T-cell (primary cell): ENCODE results near the gene SGCA. TPM values are rescaled to one million over a fixed set of nuclear protein-coding genes. Genes with fewer than 3 reads are reported as not detected.

ENCODE experiments used
- ATAC-seq, 4 experiments: fragments of 200-7000 bp in 3 of 4; fragments of 150-1000 bp in 1 of 4; cut with Tn5 transposase; replicated peaks in 1 of 4; 1 replicate in 3 of 4; 2 replicates in 1 of 4; pipeline ENCODE4 v1.10.0; 2021; ENCODE audit warnings: moderate library complexity in 3 of 4, mild to moderate bottlenecking in 2 of 4, moderate number of reproducible peaks in 1 of 4
- CTCF ChIA-PET, 2 donors: fragments of 300-600 bp; sonication (Branson Sonifier 250); formaldehyde crosslinking; loops; one replicate each; lab custom pipeline; 2022; ENCODE audit warnings: antibody characterized with exemption in 2 of 2; lab: Charles Lee
- POLR2A ChIA-PET, 2 donors: fragments of 300-600 bp; sonication (Branson Sonifier 250); formaldehyde crosslinking; loops; one replicate each; lab custom pipeline; 2022; ENCODE audit warnings: antibody characterized with exemption in 2 of 2; lab: Charles Lee
- DNase-seq, 35 experiments: peaks; one replicate each; pipeline versions ENCODE4 v3.0.0 to v3.0.0-alpha.2; 2013 to 2023
- H3K27ac ChIP-seq: one replicate; pipeline ENCODE4 v1.5.1; 2013; ENCODE audit warnings: low read length
- H3K27me3 ChIP-seq, 2 experiments: replicated peaks in 1 of 2; 1 replicate in 1 of 2; 2 replicates in 1 of 2; pipeline versions ENCODE4 v1.6.1 to v1.7.0; 2013; ENCODE audit warnings: low read length in 1 of 2, mixed read lengths in 1 of 2; ENCODE audit not compliant: control insufficient read depth in 2 of 2, insufficient read depth in 2 of 2; ENCODE audit errors: extremely low read depth in 1 of 2
- H3K36me3 ChIP-seq, 2 donors: 1 replicate in 1 of 2; 2 replicates in 1 of 2; pipeline versions ENCODE4 v1.6.1 to v1.7.0; 2013; ENCODE audit warnings: low read length in 1 of 2; ENCODE audit not compliant: control insufficient read depth in 2 of 2, insufficient read depth in 1 of 2; ENCODE audit errors: extremely low read depth in 1 of 2
- H3K4me1 ChIP-seq, 2 experiments: 1 replicate in 1 of 2; 2 replicates in 1 of 2; pipeline versions ENCODE4 v1.6.1 to v1.7.0; 2013; ENCODE audit warnings: low read length in 2 of 2, mixed read lengths in 1 of 2; ENCODE audit not compliant: insufficient read depth in 2 of 2, control insufficient read depth in 1 of 2; ENCODE audit errors: extremely low read depth in 1 of 2
- H3K4me3 ChIP-seq, 2 donors: 1 replicate in 1 of 2; 2 replicates in 1 of 2; pipeline versions ENCODE4 v1.5.1 to v1.7.0; 2013; ENCODE audit warnings: mild to moderate bottlenecking in 2 of 2, low read length in 1 of 2, moderate library complexity in 1 of 2; ENCODE audit not compliant: control insufficient read depth in 1 of 2; ENCODE audit errors: extremely low read depth in 1 of 2
- H3K9me3 ChIP-seq: 2 replicates; pipeline ENCODE4 v1.7.0; 2013
- H3K27ac Mint-ChIP-seq, 2 donors: one replicate each; pipeline ENCODE4 v1.8.0; 2020 to 2021; ENCODE audit warnings: mild to moderate bottlenecking in 2 of 2, mixed read lengths in 2 of 2
- H3K27me3 Mint-ChIP-seq, 2 donors: one replicate each; pipeline ENCODE4 v1.8.0; 2021 to 2022; ENCODE audit warnings: mixed read lengths in 2 of 2
- H3K36me3 Mint-ChIP-seq: one replicate; pipeline ENCODE4 v1.8.0; 2021; ENCODE audit warnings: mixed read lengths
- H3K4me1 Mint-ChIP-seq, 3 donors: one replicate each; pipeline ENCODE4 v1.8.0; 2020 to 2022; ENCODE audit warnings: mixed read lengths in 3 of 3, mild to moderate bottlenecking in 1 of 3
- H3K4me3 Mint-ChIP-seq, 3 donors: one replicate each; pipeline ENCODE4 v1.8.0; 2020 to 2022; ENCODE audit warnings: mild to moderate bottlenecking in 3 of 3, mixed read lengths in 3 of 3, moderate library complexity in 3 of 3
- H3K9me3 Mint-ChIP-seq, 3 donors: one replicate each; pipeline ENCODE4 v1.8.0; 2020 to 2022; ENCODE audit warnings: mixed read lengths in 3 of 3
- WGBS: methylation state at CpG from one replicate; pipeline ENCODE4 v1.1.5; 2013; ENCODE audit warnings: missing lambda C conversion rate; ENCODE audit not compliant: insufficient coverage; 5-methylcytosine and 5-hydroxymethylcytosine counted together
- total RNA-seq, 35 experiments: library from RNA in 6 of 35; stranded (reverse) in 6 of 35; fragments of 120-200 nt in 1 of 35; gene quantifications; one replicate each; pipeline versions ENCODE4 v1.2.1 to v1.2.4 and lab custom pipeline; 2013 to 2026

SGCA gene
- total RNA-seq, 5 donors from 2014 or later (not counting 1 experiment from before 2014, with no cell fraction given), result 0.33 TPM; not detected in 4

GRCh38 chr17:50219342-50219741 is 53.5 kb downstream of the SGCA start:
- Mint-ChIP-seq H3K4me3 (no peak overlapping the region), H3K4me1 (no peaks in the 10 kb centered on the region), H3K27ac (no peak overlapping the region), H3K36me3 (no peaks in the 10 kb centered on the region), H3K27me3 (peaks cover 0 to 18% of the 10 kb centered on the region in 2 donors), H3K9me3 (no peaks in the 10 kb centered on the region)
- Histone ChIP-seq H3K4me3 (no peak overlapping the region), H3K36me3 (no peaks in the 10 kb centered on the region), H3K9me3 (no peaks in the 10 kb centered on the region), H3K27ac (no peak overlapping the region), H3K27me3 (peaks cover 0 to 7% of the 10 kb centered on the region in 2 experiments), H3K4me1 (peaks cover 0 to 23% of the 10 kb centered on the region in 2 experiments)
- ChIA-PET POLR2A (no interaction called here), CTCF (interaction anchor here in 1 of 2 donors (0.5 to 0.7 kb wide), 2 partner anchors 19 to 957 kb away, joined by 4 to 6 read pairs; no protein-coding TSS in a partner anchor)
- no CpG with 5 or more reads among the region's 5 CpGs for WGBS
- ATAC-seq, result no peak
- DNase-seq, result no peak

GRCh38 chr17:50219939-50220465 is 54.2 kb downstream of the SGCA start:
- H3K36me3 Mint-ChIP-seq, result no peaks in the 10 kb centered on the region
- WGBS, result 86% methylated on average over 3 of the region's 4 CpGs
- ChIA-PET POLR2A (no interaction called here), CTCF (interaction anchor here in 1 of 2 donors (0.5 to 0.8 kb wide), 2 partner anchors 12 to 20 kb away, joined by 3 to 6 read pairs; no protein-coding TSS in a partner anchor)
- no peak overlapping the region for H3K27ac ChIP-seq
- no peak for DNase-seq
- no peak overlapping the region for H3K4me3 ChIP-seq
- no peaks in the 10 kb centered on the region for H3K36me3 ChIP-seq
- H3K27me3 Mint-ChIP-seq, result peaks cover 0 to 16% of the 10 kb centered on the region in 2 donors
- peaks cover 0 to 7% of the 10 kb centered on the region in 2 experiments for H3K27me3 ChIP-seq
- no peak overlapping the region for H3K4me3 Mint-ChIP-seq
- H3K9me3 Mint-ChIP-seq, result peaks cover 0 to 3% (median 3%) of the 10 kb centered on the region in 3 donors
- H3K27ac Mint-ChIP-seq, result no peak overlapping the region
- H3K9me3 ChIP-seq, result no peaks in the 10 kb centered on the region
- no peak for ATAC-seq
- H3K4me1 Mint-ChIP-seq, result no peaks in the 10 kb centered on the region
- H3K4me1 ChIP-seq, result peaks cover 0 to 23% of the 10 kb centered on the region in 2 experiments

GRCh38 chr17:50220811-50221210 is 55.0 kb downstream of the SGCA start:
- no peak overlapping the region for H3K27ac Mint-ChIP-seq
- 86% methylated on average over 15 of the region's 15 CpGs for WGBS
- H3K9me3 Mint-ChIP-seq, result peaks cover 0 to 9% (median 8%) of the 10 kb centered on the region in 3 donors
- Histone ChIP-seq H3K4me1 (peaks cover 0 to 23% of the 10 kb centered on the region in 2 experiments), H3K27ac (no peak overlapping the region), H3K27me3 (peaks cover 0 to 7% of the 10 kb centered on the region in 2 experiments), H3K4me3 (no peak overlapping the region), H3K9me3 (no peaks in the 10 kb centered on the region), H3K36me3 (no peaks in the 10 kb centered on the region)
- H3K27me3 Mint-ChIP-seq, result peaks cover 0 to 16% of the 10 kb centered on the region in 2 donors
- POLR2A ChIA-PET, result no interaction called here
- DNase-seq (no peak), ATAC-seq (no peak)
- CTCF ChIA-PET, result interaction anchor here in 1 of 2 donors (0.5 kb wide), 1 partner anchor 77 kb away, joined by 7 read pairs; no protein-coding TSS in a partner anchor
- H3K4me3 Mint-ChIP-seq, result no peak overlapping the region
- no peaks in the 10 kb centered on the region for H3K4me1 Mint-ChIP-seq
- H3K36me3 Mint-ChIP-seq, result no peaks in the 10 kb centered on the region

- Mint-ChIP-seq H3K27ac (peak overlapping the region in 1 of 2 donors; percentile 17), H3K4me1 (no peaks in the 10 kb centered on the region), H3K9me3 (peaks cover 0 to 11% (median 9%) of the 10 kb centered on the region in 3 donors), H3K4me3 (no peak overlapping the region), H3K27me3 (peaks cover 0 to 16% of the 10 kb centered on the region in 2 donors), H3K36me3 (no peaks in the 10 kb centered on the region)
- Histone ChIP-seq H3K9me3 (no peaks in the 10 kb centered on the region), H3K27ac (no peak overlapping the region), H3K27me3 (peaks cover 0 to 7% of the 10 kb centered on the region in 2 experiments), H3K36me3 (no peaks in the 10 kb centered on the region), H3K4me1 (peaks cover 0 to 23% of the 10 kb centered on the region in 2 experiments), H3K4me3 (no peak overlapping the region)
- ChIA-PET CTCF (interaction anchor here in 1 of 2 donors (1.3 kb wide), 1 partner anchor 127 kb away, joined by 4 read pairs; no protein-coding TSS in a partner anchor), POLR2A (no interaction called here)
- WGBS, result 100% methylated on average over 3 of the region's 9 CpGs
- peak in 1 of 35 experiments; percentile 29 for DNase-seq
- ATAC-seq, result peak in 1 of 4 experiments; percentile 58
Observed at GRCh38 chr17:50221266-50221863, 55.6 kb downstream of the SGCA start.

GRCh38 chr17:50221864-50222545 is 56.2 kb downstream of the SGCA start:
- Histone ChIP-seq H3K9me3 (no peaks in the 10 kb centered on the region), H3K27ac (no peak overlapping the region), H3K36me3 (no peaks in the 10 kb centered on the region), H3K27me3 (peaks cover 0 to 7% of the 10 kb centered on the region in 2 experiments), H3K4me1 (peaks cover 0 to 23% of the 10 kb centered on the region in 2 experiments), H3K4me3 (no peak overlapping the region)
- no peak for ATAC-seq
- H3K4me3 Mint-ChIP-seq, result no peak overlapping the region
- H3K27me3 Mint-ChIP-seq, result peaks cover 0 to 16% of the 10 kb centered on the region in 2 donors
- H3K36me3 Mint-ChIP-seq, result no peaks in the 10 kb centered on the region
- ChIA-PET CTCF (interaction anchor here in 1 of 2 donors (1.3 kb wide), 1 partner anchor 128 kb away, joined by 4 read pairs; no protein-coding TSS in a partner anchor), POLR2A (no interaction called here)
- 93% methylated on average over 5 of the region's 8 CpGs for WGBS
- peaks cover 1 to 13% (median 11%) of the 10 kb centered on the region in 3 donors for H3K9me3 Mint-ChIP-seq
- H3K4me1 Mint-ChIP-seq, result no peaks in the 10 kb centered on the region
- H3K27ac Mint-ChIP-seq, result no peak overlapping the region
- DNase-seq, result no peak

GRCh38 chr17:50222922-50223321 is 57.1 kb downstream of the SGCA start:
- H3K27ac Mint-ChIP-seq, result no peak overlapping the region
- WGBS, result 95% methylated on average over 5 of the region's 6 CpGs

More at GRCh38 chr17:50222922-50223321, 57.1 kb downstream of the SGCA start:
- Histone ChIP-seq H3K4me3 (no peak overlapping the region), H3K27me3 (peaks cover 0 to 7% of the 10 kb centered on the region in 2 experiments), H3K4me1 (peaks cover 0 to 23% of the 10 kb centered on the region in 2 experiments), H3K36me3 (no peaks in the 10 kb centered on the region), H3K9me3 (no peaks in the 10 kb centered on the region), H3K27ac (no peak overlapping the region)
- ChIA-PET POLR2A (no interaction called here), CTCF (interaction anchor here in 1 of 2 donors (1.3 kb wide), 1 partner anchor 129 kb away, joined by 4 read pairs; no protein-coding TSS in a partner anchor)
- Mint-ChIP-seq H3K36me3 (no peaks in the 10 kb centered on the region), H3K4me3 (no peak overlapping the region), H3K27me3 (peaks cover under 1 to 16% of the 10 kb centered on the region in 2 donors), H3K4me1 (no peaks in the 10 kb centered on the region), H3K9me3 (peaks cover 5 to 16% (median 11%) of the 10 kb centered on the region in 3 donors)
- DNase-seq (no peak), ATAC-seq (no peak)
